Umbilical cord (tissue), 2 donors: ENCODE data around the gene PTPN22. TPM values are rescaled to one million over a fixed set of nuclear protein-coding genes. Genes with fewer than 3 reads are reported as not detected.
"Not testable (repeated sequence)": the region's sequence is repeated elsewhere in the genome, so short reads cannot be mapped to it uniquely, and the experiment has no call there.

Experiments used
- DNase-seq: peaks from one replicate; pipeline ENCODE4 v3.0.0-alpha.2; 2015; ENCODE audit warnings: low spot score
- total RNA-seq: library from RNA; depleted of rRNA; stranded (reverse); fragments of >200 nt; gene quantifications from one replicate; pipeline ENCODE4 v1.2.3, GENCODE V29; 2014; ENCODE audit warnings: low replicate concordance; ENCODE audit not compliant: insufficient read depth

PTPN22 gene
- total RNA-seq, 1 donor from 2014 or later, result 3.1 TPM

- DNase-seq, result not testable (repeated sequence)
Measured at GRCh38 chr1:113852694-113853093, 18.8 kb downstream of the PTPN22 start.

DNA sequence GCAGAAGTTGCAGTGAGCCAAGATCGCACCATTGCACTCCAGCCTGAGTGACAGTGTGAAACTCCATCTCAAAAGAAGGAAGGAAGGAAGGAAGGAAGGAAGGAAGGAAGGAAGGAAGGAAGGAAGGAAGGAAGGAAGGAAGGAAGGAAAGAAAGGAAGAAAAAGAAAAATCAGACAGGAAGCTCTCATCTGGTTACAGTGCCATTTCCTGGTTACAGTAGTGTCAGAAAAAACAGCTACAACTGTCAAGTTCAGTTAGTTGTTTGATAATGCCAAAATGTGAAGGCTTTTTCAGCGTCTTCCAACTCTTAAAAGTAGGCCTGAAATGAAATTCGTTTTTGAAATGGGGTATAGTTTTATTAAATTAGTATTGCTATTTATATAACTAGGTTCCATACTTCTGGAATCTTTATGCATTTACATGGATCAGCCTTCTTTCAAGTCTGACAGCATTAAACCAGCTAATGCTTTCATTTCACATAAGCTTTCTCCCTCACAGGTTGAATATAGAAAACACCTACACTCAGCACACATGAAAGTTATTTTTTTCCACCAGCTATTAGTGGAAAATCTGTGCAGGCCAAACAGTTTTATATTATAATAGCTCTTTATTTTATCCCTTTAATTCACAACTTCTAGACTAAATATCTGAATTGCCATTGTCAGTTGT, 21.2 kb downstream of the PTPN22 start:
- no peak for DNase-seq

- DNase-seq, result no peak
Measured at GRCh38 chr1:113849072-113849471, 22.4 kb downstream of the PTPN22 start.

DNA sequence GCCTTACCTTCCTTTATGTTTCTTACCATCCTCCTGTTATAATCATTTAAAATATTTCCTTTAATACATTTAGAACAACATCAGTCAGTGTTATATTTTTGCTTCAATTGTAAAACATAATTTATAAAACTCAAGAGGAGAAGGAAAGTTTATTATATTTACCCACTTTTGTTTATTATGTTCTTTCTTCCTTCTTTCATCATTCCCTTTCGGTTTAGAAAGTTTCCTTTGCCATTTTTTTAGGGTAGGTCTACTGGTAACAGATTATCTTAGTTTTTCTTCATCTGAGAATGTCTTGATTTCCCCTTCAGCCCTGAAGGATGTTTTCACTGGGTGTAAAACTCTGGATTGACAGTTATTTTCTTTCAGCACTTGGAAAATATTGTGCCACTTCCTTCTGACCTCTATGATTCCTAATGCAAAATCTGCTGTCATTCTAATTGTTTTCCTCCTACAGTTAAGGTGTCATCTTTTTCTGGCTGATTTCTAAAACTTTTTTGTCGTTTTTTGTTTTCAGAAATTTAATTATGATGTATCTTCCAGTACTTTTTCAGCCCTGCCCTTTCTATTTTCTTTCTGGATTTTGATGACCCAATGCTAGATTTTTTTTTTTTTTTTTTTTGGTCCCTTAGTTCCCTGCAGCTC, 25.0 kb downstream of the PTPN22 start:
- DNase-seq, result no peak

DNA sequence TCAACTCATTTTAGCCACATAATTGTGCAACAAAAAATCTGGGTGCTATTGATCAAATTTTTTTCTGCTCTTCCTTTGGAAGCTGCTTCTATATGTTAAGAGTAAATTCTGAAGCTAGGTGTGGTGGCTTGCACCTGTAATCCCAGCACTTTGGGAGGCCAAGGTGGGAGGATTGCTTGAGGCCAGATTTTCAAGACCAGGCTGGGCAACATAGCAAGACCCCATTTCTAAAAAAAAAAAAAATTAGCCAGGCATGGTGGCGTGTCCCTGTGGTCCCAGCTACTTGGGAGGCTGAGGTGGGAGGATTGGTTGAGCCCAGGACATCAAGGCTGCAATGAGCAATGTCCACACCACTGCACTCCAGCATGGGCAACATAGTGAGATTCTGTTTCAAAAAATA, 35.0 kb downstream of the PTPN22 start:
- no peak for DNase-seq

- peak; percentile 66 for DNase-seq
Measured at GRCh38 chr1:113835686-113836290, 35.7 kb downstream of the PTPN22 start.

- DNase-seq, result no peak
Measured at GRCh38 chr1:113834716-113835115, 36.8 kb downstream of the PTPN22 start.

DNA sequence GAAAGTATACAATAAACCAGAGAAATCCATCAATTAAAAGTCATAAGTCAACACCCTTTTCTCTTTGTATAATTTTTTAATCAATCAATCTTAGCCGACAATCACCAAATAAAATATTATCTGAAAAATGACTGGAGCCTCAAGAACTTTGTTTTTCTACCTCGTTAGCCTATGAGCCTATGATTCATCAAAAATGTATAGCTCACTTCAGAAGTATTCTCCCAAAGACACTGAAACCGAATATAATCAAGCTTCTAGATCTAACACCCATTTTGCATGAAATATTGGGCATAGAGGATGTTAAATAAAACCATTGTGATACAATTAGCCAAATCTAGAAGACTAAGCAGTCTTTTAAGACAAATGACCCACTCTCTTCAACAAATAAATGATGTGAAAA, 41.5 kb downstream of the PTPN22 start:
- DNase-seq, result no peak

- DNase-seq, result no peak
Measured at GRCh38 chr1:113821916-113822315, 49.6 kb downstream of the PTPN22 start.

GRCh38 chr1:113818578-113818977, 52.9 kb downstream of the PTPN22 start:
- no peak for DNase-seq

- DNase-seq, result no peak
Measured at GRCh38 chr1:113813218-113813617, 58.3 kb downstream of the PTPN22 start.

- peak; percentile 44 for DNase-seq
Measured at GRCh38 chr1:113812661-113813135, 58.8 kb downstream of the PTPN22 start.

DNA sequence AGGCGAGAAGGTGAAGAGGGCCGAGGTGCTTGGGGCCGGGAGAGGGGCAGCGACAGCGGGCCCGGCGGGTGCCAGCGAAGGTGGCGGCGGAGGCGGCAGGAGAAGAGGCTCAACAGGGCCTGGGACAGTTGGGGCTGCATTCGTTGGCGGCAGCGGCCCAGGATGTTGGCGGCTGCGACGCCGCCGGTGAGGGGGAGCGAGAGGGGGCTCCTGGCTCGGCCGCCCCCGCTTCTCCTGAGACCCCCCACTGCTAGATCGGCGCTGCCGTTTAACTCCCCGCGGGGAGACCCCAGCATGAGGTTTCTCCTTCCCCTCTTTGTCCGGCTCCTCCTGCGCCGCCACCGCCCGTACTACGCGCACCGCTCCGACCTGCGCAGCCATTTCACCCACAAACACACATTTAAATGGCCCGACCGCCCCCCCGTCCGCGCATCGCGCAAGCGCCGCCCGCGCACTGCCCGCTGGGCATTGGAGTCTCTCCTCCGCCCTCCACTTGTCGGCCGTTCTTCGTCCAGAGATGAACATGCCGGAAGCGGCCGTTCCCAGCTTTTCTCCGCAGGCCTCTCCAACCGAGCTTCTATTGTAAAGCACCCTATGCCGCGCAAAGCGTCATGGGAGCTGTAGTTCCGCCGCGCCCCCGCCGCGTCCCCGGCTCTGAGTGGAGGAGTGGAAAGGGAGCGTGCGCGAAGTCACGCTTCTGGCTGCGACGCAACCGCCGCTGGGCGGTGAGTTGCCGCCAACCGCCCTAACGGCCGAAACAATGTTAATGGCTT, 59.4 kb downstream of the PTPN22 start, which contains the start of gene RSBN1:
Gene RSBN1 (minus strand): TSS at position 589 of the 773 bp plus-strand sequence. CDS start 64 bp downstream, at position 525.
- DNase-seq, result peak; percentile 100

DNA sequence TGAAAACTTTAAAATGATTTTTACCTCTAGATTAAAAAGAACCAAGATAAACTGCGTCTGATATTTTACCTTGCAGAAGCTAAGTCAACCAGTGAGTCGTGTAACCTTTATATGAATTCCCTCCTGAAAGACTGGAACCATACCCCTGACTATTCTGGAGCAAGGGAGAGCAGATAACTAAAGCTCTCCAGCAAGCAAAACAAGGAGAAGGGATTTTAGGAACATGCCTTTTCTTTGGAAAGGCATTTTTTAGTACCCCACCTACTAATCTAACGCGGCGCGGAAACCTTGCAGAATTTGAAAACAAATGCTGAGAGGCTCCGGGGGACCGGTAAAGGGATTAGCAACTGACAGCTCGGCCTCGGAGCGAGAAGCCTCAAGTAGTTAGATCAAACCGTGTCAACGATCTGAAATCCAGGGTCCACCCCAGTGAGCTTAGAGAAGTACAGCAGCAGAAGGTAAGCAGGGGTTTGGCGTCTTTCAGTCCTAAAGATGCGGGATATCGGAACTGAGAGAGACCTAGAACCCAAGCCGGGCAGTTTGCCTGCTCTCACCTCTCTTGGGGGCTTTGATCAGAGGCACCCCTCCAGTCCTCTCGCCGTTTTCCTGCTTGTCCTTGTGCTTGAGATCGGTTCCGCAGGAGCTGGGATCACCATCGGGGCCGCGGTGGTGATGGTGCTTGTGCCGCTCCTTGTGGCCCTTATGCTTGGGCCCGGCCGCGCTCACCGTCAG, 60.2 kb downstream of the PTPN22 start:
- DNase-seq, result peak; percentile 47

DNA sequence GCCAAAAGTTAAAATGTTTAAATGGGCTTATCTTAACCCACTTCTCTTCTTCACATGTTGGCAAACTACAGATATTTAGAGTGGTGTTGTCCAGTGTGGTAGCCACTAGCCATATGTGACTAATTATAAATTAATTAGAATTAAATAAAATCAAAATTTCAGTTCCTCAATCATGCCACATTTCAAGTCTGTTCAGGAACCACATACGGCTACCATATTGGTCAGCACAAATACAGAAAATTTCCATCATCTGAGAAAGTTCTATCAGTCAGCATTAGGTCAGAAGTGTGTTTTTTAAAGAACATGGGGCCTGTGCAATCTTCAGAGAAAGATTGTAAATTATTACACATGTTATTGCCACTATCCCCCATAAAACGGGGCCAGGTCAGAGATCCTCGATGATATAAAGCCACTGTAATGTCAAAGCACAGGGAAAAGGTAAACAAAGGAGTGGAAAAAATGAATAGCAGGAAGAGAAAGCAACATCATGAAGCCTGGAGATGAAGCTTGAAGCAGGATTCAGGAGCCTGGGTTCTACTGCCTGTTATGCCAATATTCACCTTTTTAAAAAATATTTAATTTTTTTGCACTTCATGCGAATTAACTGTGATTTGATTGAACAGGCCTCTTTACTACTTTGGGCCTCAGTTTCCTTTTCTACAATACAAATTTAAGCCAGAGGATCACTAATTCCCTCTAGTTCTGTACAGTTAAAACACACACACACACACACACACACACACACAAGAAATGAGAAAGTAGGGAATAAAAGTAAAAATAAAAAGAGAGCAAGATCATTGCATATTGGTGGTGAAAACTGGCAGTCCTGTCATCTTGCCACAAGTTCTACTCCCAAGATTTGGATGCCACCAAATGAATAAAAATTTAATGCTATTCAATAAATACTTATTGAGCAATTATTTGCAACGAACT, 61.6 kb downstream of the PTPN22 start:
- no peak for DNase-seq

- DNase-seq, result no peak
Measured at GRCh38 chr1:113808450-113809195, 62.9 kb downstream of the PTPN22 start.

GRCh38 chr1:113805639-113806038, 65.9 kb downstream of the PTPN22 start:
- DNase-seq, result no peak

- DNase-seq, result no peak
Measured at GRCh38 chr1:113805256-113805531, 66.3 kb downstream of the PTPN22 start.

- peak; percentile 90 for DNase-seq
Measured at GRCh38 chr1:113804421-113805255, 66.9 kb downstream of the PTPN22 start.
